Hematopoietic multipotent progenitor cell treated with erythropoietin and hydrocortisone succinate and interleukin-3 and kit ligand, for 6 days (in vitro differentiated cells): Measurements from ENCODE around the gene RPRD1B.

Experiments
- DNase-seq: peaks from one replicate; pipeline ENCODE4 v3.0.0-alpha.2; 2015

Gene RPRD1B

DNA sequence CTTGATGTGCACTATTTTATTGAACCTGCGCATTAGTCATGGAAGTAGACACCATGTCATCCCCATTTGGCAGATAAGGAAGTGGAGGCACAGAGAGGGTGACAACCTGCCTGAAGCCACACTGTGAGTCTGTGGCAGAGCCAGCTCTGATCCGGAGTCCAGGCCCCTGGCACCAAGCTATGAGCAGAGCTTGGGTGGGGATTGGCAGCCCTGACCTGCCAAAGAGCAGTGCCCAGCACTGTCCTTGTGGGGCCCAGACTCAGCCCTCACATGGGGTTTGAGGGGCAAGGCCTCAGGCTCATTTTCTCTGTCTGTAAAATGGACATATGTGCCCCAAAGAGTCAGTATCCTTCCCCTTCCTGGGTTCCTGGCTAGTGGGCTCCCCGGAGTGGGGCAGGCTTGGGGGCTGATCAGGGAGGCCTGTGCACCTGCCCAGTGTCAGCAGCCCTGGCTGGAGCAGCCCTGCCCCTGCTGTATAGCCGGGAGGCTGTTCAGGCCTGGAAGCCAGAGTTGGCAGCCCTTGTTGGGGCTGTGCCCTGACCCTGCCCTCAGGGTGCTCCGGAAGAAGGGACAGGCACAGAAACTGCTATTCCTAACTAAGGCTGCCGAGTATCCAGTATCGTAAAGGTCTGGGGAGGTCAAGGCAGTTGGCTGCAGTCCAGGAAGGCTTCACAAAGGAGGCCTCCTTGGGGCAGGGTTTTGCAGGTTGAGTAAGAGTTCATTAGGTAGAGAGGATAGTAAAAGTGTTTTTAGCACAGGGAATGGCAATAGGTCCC, 92.8 kb downstream of the RPRD1B start:
- DNase-seq = no peak

DNA sequence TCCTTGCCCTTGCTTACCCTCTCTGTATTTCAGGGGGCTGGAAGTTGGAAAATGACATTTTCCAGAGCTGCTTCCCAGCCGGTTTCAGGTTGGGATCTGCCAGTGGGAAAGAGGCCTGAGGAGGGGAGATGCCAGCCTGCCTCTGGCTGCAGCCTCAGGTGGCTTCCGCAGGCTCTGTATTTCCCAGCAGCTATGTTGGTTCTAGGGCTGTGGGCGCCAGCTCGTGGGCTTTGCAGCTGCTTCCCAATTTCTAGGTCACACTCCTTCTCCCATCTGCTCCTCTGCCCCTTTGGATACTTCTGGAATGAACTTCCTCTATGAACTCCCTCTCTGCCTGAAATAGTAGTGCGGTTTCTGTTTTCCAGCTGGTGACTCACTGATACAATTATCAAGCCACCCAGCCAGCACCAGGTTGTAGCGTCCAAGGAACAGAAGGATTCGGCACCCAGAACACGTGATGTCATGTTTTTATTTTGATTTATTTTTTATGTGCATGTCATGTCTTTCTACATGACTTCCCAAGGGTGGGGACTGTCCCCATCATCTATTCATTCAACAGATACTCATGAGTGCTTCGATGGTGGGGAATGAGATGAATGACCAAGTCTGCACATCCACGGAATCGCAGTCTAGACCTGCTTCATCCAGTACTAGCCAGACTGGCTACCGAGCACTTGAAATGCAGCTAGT, 93.5 kb downstream of the RPRD1B start:
- DNase-seq = peak; percentile 48

DNA sequence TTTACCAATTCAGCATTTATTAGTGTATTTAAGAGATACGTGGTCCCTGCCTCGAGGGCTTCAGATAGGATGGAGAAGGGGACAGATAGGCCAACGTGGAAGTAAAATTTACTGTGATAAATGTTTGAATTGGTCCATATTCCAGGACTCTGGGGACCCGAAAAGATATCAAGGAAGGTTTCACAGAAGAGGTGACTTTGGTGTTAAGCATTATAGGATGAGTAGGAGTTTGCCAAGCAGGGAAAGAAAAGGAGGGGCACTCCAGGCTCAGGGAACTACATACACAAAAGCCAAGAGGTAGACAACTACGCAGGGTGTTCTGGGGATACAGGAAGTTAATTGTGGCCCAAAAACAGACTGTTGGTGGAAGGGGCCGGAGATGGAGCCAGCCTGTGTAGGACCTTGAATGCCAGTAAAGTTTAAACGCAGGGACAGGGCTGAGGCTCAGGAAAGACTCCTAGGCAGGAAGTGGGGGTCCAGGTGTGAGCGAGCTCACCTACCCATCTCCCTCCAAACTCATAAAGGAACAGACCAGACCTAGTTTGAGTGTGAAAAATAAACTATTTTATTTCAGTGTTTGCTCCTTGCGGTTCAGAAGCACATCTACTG, 94.5 kb downstream of the RPRD1B start:
- no peak for DNase-seq

DNA sequence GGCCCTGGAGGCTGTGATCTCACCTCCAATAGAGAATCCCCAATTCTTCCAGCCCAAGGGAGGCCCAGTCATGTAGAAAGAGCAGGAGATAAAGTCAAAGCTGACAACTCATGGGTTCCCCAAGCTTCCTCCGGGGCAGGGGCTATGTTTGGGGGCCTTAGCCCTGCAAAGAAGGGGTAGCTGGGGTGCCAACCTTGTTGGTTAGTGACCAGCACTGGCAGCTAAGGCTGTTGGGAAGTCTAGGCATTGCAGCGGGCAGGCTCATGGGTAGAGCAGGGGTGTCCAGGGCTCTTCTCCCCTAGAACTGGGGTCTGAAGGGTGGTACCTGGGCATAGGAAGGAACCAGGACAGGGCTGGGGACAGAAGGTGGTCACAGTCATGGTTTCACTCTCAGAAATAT, 95.1 kb downstream of the RPRD1B start:
- no peak for DNase-seq

DNA sequence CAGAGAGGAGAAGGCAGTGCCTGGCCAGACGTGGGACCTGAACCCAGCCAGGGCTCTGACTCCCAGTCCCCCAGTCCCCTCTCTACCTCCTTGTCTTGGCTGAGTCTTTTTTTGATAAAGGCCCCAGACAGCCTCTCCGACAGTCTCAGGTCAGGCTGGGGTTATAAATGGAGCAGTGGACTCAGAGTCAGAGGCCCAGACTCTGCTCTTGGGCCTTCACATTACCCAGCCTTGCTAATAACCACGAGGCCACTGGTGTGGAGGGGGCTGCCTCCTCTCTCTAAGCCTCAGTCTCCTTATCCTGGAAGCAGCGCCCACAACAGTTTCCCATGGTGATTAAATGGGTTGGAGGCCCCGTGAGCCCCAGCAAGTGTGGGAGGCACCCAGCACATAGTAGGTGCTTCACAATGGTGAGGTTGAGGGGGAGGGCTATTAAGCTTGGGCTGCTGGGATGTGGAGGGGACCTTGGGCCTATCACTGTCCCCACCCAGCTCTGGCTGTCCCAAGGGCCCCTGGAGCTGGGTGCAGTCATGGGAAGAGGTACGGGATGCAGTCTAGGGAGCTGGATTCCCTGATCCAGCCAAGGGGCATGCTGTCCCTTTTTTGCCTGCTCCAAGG, 95.8 kb downstream of the RPRD1B start:
- no peak for DNase-seq

DNA sequence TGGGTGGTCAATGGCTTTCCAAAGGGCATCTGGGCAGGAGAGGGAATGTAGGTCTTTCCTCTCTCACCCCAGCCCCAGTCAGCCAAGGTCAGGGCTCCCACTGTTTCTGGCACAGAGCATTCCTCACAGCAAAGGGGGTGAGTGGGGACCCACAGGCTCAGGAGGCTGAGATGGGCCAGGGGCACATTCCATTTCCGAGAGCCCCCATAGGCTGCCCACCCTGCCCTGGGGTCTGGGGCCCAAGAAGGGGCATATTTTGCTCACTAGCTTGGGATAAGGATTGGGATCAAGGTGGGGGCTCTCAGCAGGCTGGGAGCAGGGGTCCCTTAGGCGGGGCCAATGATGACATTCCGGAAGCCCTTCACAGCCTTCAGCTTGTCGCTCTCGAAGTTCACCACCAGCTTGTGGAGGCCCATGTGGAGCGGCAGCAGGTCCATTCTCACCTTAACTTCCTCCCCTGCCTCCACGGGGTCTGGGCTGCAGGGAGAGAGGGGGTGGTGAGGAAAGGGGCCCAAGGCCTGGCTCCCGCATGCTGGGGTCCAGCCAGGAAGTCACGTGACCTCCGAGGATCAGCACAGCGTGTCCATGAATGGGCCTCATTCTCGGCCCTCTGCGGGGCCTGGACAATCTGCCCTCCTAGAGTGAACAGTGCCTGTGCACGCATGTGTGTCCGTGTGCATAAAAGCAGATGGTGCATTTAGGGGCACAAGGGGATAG, 96.5 kb downstream of the RPRD1B start:
- no peak for DNase-seq

DNA sequence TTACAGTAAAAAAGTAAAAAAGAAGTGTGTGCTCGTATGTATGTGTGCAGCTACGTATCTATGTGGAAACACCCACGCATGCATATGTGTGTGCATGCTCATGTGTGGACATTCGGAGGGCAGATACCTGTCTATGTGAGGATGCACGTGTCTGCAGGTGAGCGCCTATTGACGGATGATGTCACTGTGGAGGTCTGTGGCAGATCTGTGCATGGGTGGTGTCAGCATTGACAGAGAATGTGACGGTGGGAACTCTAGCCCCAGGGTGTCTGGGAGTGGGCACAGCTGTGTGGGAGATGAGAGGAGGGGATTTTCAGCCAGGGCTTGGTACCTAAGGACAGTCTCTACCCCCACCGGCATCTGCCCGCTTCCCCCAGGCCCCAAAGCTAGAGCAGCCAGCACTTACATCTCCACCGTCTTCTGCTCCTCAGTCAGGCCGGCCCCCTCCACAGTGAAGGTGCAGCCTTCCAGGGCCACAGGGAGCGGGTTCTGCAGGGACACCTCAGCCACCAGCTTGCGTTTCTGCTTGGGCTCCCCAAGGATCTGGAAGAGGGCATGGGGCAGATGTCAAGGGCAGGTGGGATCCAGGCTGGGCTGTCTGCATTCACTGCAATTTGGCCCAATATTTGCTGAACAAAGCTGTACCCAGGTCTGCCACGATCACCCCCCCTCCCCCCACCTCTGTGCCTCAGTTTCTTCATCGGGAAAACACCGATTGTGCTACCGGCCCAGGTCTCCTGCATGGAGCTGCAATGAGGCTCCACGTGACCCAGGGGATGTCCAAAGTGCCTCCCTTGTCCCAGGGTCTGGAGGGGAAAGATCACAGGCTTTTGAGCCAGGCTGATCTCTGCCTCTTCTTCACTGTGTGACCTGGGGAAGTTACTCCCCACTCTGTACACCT, 97.4 kb downstream of the RPRD1B start:
- no peak for DNase-seq

DNA sequence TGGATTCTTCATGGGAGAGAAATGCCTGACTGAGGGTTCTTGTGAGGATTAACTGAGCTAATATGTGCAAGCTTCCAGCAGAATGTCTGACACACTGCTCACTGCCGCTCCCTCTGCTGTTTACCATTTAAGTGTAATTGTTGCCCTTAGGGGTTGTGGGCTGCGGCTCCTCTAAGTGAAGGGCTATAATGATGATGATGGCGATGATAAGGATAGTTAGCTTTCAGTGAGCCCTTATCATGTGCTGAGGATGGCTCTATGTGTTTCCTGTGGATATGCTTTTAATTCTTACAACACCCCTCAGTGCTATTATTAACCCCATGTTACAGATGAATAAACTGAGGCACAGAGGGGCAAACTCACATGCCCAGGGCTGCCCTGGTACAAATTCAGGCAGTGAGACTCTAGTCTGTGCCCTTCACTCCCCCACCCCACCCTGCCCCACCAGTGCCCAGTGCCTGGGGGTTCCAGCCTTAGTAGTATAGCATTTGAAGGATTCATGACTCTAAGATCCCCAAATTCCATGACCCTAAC, 98.1 kb downstream of the RPRD1B start:
- DNase-seq = peak; percentile 44

DNA sequence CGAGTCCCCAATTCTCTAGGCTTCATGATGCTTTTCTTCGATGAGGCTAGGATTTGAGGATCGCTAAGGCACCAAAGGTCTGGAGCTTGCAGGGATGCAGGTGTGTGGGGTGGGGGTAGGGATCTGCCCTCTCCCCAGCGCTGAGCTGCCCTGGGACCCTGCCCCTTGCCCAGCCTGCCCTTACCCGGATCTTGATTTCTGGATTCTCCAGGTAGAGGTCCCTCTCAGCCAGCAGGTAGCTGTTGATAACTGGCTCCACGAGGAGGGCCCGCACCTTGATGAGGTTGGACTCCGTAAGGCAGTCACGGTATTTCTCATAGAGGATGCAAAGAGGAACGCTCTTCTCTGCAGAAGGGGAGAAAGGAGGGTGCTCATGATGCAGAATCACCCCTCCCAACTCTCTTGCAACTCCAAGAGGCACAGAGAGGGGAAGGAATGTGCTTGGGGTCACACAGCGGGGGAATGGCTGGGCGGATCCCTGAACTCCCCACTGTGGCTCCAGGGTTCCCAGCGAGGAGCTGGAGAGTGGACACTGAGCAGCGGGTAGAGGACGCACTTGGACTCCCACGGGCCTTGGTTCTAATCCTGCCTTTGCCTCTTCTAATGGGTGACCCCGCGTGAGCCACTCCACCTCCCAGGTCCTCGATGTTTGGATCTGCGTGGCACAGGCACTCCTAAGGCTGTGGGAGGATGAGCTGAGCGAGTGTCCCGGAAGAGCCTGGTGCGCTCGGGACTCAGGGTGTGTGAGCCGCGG, 98.8 kb downstream of the RPRD1B start:
- no peak for DNase-seq

DNA sequence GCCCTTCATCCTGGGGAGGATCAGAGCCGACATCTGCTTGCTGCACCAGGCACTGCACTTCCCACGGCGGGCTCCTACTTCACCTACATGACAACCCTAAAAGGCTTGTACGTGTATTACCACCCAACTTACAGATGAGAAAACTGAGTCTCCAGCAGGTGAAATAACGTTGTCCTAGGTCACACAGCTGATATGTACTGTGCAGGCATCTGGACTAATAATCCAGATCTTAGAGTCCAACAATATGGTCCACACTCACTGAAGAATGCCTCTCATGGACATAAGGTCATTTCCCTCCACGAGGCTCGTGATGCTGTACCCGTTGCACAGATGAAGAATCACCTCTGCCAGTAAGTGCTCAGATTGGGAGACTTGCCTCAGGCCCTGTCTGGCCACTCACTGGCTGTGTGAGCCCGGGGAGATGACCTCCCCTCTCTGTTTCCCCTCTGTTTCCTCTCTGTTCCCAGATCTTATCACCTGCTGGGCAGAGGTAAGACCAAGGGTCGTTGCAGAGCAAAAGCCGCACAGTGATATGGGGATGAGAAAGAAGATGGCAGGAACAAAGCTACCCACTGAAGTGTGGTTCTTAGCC, 99.5 kb downstream of the RPRD1B start:
- no peak for DNase-seq

DNA sequence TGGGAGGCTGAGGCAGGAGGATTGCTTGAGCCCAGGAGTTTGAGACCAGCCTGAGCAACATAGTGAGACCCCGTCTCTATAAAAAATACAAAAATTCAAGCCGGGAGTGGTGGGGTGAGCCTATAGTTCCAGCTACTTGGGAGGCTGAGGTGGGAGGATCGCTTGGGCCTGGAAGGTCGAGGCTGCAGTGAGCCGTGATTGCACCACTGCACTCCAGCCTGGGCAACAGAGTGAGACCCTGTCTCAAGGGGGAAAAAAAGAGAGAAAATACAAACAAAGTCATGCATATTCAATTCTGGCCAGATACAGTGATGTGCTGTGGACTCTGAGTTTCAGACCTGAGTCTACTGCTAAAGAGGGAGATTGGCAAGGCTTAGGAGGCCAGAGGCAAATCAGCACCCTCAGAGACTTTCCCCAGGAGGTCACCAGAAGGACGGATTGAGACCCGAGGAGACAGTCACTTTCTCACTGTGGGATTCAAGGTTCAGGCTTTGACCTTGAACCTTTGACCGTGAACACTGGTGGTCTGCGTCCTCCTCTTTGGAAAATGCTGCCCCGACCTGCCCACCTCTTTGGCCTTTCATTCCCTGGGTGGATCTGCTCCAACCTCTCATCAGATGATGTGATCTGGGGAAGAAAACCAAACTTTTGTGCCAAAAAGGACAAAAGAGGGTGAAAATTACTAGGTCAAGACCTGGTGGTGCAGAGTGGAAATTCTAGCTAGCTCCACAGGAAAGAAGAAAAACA, 100.3 kb downstream of the RPRD1B start:
- DNase-seq = no peak

DNA sequence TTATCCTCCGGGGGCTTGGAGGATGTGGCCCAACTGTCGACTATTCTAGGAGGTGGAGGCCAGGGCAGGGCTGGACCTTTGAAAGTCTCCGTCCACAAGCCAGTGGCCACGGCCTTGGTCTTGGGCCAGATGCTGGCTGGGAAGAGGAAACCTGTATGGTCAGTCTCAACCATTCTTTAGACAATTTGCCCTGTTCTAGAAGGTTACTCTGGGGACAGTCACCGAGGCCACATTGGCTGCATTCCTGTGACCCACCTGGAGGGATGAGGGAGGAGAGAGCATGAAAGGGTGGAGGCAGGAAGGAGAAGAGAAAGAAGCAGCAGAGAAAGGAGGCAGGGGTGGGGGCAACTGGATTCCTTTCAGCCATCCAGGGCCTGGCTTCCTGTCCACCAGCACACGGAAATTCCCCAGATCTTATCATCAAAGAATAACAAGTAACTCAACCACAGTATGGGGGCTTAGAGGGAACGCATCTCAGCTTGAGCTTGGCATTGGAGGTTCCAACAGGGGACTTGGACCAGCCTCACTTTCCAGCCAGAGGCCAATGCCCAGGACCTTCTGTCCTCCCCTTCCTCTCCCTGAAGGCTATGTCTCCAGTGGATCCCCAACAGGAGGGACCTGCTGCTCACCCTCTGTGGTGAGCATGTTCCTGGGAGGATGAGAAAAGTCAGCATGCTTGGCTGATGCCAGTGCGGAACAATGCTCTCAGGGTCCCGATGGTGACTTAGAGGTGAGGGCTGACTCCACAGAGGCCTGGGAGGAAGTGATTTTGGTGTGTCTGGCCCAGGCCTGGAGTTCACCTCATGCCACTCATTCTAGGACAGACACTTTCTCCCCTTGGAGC, 101.1 kb downstream of the RPRD1B start:
- peak; percentile 38 for DNase-seq

DNA sequence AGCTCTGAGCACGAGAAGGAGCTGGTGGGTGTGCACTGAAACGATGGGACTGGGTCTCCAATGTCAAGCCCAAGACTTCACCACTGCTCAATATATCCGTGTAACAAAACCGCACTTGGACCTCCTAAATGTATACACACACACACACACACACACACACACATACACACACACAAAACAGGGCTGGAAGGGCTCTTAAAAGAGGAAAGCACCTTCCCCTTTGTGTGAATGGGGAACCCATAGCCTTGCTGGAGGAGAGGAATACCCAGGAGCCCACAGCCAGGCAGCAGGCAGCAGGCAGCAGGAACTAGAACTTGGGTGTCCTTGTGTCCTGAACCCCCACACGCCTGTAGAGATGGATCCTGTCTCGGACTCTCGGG, 101.7 kb downstream of the RPRD1B start:
- DNase-seq = no peak

DNA sequence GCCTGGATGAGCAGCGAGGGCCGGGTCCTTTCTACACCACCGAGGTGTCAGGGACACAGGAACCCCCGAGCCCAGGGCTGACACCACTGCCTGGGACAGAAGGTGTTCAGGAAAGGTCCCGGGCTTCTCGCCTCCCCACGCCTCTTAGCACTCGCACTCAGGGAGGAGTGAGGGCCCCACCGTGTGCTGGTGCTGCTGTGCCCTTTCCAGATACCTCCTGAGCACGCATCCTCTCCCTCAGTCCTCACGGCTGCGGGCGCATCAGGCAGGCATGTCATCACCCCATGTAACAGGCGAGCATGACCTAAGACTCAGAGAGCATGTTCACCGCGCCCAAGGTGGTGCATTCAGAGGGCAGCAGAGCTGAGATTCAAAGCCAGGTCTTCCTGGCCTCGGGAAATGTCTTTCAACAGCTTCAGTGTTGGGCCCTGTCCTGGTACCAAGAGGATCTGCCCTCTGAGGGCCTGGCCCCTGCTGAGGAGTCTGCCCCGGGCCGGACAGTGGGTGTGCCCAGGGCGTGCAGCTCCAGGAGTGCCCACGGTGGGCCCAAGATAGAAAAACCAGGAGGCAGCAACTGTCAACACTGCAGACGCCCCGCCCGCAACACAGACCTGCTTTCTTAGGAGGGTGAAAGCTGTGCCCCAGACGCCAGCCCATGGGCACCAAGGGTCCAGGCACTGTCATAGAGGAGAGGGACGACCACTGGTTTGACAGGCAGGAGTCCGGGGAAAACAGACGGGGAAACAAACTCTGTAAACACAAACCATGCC, 102.3 kb downstream of the RPRD1B start:
- no peak for DNase-seq

DNA sequence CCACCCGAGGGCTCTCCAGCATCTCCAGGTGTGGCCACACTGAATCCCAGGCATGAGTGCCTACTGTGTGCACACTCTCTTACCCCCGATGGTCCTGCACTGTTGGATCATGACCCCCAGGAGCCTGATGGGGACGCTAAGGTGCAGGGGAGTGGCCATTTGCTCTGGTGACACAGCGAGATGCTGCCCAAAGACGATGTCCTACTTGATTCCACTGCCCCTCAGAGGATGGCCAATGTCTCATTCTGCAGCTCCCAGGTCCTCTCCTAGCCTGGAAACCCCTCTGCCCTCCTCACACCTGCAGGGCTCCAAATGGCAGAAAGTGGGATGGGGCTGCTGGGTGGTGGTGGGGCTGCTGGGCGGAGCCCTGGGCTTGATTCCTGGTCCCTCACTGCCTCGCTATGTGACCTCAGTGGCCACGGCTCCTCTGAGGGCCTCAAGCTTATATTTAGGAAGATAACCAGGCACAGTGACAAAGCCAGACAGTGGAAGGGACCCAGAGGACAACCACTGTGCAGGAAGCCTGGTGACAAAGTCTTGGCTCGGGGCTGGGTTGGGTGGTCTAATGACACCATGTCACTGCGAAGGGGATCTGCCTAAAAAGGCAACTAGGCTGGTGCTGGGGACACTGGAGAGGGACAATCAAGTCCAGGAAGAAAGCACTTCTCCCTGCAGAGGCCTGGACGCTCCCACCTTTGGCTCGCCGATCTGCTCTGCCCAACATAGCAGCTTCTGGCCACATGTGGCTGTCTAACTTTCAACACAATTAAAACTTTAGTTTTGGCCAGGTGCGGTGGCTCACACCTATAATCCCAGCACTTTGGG, 103.1 kb downstream of the RPRD1B start:
- no peak for DNase-seq

DNA sequence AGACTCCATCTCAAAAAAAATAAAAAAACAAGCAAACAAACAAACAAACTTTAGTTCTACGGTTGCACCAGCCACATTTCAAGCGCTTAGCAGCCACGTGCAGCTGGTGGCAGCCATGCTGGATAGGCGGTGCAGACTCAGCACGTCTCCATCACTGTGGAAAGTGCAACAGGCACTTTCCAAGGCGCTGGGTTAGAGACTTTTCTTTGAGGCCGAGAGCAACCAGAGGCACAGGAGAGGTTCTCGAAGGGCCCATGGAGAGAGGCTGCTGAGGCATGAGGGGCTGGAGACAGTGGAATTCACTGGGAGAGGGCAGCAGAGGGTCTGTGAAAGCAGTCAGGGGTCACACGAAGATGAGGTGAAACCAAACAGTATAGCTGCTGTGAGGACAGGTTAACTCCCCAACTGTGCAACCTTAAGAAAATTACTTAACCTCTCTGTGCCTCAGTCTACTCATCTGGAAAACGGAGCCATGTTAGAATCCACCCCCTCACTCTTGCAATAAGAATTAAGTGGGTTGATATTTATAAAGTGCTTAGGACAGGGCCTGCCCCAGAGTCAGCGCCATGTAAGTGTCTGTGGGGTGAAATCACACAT, 104.0 kb downstream of the RPRD1B start:
- DNase-seq = no peak
